GM12873 (cell line): ENCODE results near the gene AGAP3.

ENCODE experiments used
- TF ChIP-seq, protein P1 (sequence below): IDR thresholded peaks from 2 replicates; pipeline ENCODE4 v1.5.1; 2012; ENCODE audit warnings: low read depth, mild to moderate bottlenecking, moderate library complexity, low read length, control low read depth; ENCODE audit not compliant: insufficient read depth; ENCODE audit errors: missing control alignments

The AGAP3 gene

DNA sequence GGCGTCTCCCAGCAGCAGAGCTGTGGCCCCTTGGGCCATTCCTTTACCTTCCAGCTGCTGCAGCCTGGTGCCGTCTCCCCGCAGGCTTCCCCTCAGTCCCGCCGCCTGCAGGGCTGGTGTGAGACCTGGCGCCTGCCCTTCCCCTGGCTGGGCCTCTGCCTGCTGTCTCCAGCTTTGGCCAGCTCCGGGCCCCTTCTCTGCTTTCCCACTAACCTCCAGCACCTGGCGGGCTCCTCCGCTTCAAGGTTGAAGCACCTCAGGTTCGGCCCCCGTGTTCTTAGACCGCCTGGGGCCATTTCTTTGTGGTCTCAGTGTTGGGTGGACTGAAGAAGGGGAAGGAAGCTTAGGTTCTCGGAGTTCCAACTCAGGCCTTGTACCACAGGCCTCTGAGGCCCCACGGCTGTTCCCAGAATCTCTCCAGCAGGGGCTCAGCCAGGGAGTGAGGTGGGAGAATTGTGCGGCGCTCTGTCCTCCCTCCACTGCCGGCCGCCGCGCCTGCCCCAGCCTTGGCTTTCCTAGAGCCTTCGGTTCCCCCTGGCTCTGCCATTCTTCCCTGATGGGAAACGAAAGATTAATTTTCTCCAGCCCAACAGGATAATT, 50.9 kb downstream of the AGAP3 start:
- TF ChIP-seq, protein P1, sequence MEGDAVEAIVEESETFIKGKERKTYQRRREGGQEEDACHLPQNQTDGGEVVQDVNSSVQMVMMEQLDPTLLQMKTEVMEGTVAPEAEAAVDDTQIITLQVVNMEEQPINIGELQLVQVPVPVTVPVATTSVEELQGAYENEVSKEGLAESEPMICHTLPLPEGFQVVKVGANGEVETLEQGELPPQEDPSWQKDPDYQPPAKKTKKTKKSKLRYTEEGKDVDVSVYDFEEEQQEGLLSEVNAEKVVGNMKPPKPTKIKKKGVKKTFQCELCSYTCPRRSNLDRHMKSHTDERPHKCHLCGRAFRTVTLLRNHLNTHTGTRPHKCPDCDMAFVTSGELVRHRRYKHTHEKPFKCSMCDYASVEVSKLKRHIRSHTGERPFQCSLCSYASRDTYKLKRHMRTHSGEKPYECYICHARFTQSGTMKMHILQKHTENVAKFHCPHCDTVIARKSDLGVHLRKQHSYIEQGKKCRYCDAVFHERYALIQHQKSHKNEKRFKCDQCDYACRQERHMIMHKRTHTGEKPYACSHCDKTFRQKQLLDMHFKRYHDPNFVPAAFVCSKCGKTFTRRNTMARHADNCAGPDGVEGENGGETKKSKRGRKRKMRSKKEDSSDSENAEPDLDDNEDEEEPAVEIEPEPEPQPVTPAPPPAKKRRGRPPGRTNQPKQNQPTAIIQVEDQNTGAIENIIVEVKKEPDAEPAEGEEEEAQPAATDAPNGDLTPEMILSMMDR, result no peak

DNA sequence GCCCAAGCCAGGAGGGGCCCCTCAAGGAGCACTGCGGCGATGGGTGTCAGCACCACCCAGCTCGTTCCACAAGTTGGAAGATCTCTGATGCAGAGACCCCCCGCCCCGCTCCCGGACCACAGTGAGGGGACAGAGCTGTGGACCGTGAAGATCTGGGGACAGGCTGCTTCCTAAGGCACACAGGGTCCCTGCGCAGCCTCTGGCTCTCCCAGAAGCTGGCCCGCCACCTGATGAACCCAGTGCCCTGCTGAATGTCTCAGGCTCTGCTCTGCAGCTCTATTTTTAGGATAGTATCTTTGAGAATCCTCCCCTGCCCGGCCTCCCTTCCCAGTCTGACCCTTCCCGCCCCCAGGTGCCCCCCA, 51.5 kb downstream of the AGAP3 start:
- TF ChIP-seq, protein P1, result no peak

DNA sequence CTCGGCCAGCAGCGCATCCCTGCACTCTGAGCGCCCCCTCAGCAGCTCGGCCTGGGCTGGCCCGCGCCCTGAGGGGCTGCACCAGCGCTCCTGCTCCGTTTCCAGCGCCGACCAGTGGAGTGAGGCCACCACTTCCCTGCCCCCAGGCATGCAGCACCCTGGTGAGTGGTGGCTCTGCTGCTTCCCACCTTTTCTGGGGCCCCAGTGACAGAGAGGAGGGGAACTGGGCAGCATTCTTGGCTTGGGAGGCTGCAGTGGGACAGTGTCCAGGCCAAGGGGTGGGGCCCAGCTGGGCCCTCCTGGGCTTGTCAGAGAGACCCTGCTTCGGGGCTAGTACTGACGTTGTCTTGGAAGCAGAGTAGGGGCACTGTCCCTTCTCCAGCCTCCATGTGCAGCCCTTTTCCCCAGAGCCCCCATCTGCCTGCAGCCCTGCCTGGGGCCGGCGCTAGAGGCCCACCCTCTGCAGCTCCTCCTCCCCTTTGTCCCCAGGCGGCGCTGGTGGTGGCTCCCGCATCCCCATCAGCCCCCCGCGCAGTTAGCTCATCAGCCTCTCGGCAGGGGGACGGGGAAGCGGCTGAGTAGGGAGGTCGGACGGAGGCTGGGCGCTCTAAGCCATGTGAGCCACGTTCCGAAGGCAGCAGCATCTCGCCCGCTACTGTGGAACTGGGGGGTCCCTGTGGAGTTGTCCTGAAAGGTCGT, 52.0 kb downstream of the AGAP3 start:
- TF ChIP-seq, protein P1, result no peak

DNA sequence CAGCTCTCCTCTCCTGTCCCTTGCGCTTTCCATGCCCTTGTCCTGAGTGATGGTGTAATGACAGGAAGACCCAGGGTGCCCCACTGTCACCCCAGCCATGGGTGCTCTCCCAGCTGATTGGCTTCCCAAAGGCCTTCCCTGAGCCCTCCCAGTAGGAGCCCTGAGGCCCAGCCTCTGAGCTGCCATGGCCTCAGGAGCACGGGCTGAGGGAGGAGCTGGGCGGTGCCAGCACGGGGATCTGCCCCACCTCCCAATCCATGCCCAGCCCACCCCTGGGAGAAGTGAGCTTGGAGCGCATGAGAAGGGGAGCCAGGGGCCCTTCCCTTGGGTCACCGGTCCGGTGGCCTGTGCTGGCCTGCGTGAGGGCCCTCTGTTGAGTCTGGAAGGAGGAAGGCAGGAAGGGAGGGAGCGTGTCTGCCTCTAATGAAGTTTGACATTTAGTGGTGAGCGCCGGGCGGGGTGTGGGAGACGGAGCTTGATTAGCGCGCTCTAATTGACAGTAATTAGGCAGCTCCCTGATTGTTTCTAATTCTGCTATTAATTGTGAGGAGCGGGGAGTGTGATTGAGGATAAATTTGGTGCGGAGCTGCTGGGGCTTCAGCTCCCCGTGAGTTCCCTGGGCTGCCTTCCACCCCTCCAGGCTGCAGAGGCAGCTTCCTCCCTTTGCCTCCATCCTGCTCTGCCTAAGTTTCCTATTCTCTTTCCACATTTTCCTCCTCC, 53.0 kb downstream of the AGAP3 start:
- TF ChIP-seq, protein P1, result no peak

DNA sequence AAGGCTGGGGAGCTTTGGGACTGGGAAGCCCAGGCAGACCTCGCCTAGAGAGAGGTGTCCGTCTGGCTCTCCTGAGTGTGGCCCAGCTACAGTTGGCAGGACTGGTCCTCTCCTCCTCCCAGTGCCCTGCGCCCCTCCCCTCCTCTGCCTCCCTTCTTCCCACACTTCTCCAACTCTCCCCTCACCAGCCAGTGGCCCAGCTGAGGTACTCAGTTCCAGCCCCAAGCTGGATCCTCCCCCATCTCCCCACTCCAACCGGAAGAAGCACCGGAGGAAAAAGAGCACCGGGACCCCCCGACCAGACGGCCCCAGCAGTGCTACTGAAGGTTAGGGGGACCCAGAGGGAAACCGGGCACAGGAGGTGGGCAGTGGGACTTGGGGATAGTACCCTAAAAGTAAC, 53.5 kb downstream of the AGAP3 start:
- TF ChIP-seq, protein P1, result no peak

DNA sequence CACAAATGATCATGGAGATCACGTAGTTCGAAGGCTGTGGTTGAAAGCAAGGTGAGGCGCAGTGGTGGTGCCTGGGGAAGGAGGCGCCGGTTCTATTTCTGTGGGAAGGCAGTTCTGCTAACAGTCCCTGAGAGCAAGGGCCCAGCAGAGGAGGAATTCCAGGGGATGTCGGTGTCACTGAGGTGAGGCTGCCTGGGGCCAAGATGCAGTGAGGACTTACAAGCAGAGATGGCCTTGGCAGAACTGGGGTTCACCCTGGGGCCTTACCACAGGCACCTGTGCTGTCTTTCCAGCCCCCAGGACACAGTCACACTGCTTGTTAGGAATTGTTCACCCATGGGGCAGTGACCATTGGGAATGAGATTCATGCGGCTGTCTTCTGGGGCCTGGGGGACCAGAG, 54.6 kb downstream of the AGAP3 start:
- TF ChIP-seq, protein P1, result no peak

DNA sequence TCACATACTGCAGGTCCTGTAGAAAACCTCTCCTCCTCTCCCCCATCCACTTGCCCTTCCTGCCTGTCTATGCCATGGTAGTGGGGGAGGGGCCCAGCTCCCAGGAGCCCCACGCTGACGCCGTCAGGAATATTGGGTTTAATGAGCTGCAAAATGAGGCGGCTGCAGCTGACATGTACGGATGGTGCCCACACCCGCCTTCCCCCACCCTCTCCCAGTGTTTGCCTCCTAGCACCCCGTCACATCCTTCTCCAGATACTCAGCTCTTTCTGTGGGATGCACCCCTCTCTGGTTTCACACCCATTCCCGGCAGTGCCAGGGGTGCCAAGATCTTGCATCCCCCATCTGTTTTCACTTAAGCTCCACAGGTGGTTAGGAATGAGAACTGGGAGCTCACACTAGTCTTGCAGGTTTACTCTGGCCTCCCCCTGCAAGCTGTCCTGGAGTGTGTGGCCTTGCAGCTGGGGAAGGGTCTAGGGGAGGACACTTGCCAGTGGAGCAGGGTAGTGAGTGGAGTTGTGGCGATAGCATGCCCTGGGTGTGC, 55.1 kb downstream of the AGAP3 start:
- TF ChIP-seq, protein P1, result no peak
